ENCODE results near the gene ZNF460. TPM values are rescaled to one million over a fixed set of nuclear protein-coding genes. Genes with fewer than 3 reads are reported as not detected.

Gene ZNF460
- total RNA-seq, 1 donor, result 91.1 TPM

- TF ChIP-seq CTCF (IDR thresholded peaks at IDR 0.05; ENCODE audit: insufficient read depth, low read depth, low read length), result no peak
- H3K4me3 ChIP-seq (ENCODE audit: low read depth, low read length), result no peak overlapping the region
- no peak for DNase-seq (ENCODE audit: low read depth)
These were observed 44.7 kb downstream of the ZNF460 start for GRCh38 chr19:57324992-57325391.

GRCh38 chr19:57327993-57328392 lies 47.7 kb downstream of the ZNF460 start:
- no peak overlapping the region for H3K4me3 ChIP-seq (ENCODE audit: low read depth, low read length)
- no peak for DNase-seq (ENCODE audit: low read depth)
- TF ChIP-seq CTCF (IDR thresholded peaks at IDR 0.05; ENCODE audit: insufficient read depth, low read depth, low read length), result no peak

- H3K4me3 ChIP-seq (ENCODE audit: low read depth, low read length), result no peak overlapping the region
- peak; percentile 56 for DNase-seq (ENCODE audit: low read depth)
- no peak for TF ChIP-seq CTCF (IDR thresholded peaks at IDR 0.05; ENCODE audit: insufficient read depth, low read depth, low read length)
These were observed 53.9 kb downstream of the ZNF460 start for GRCh38 chr19:57334191-57334590.

GRCh38 chr19:57338877-57339276 lies 58.6 kb downstream of the ZNF460 start:
- no peak overlapping the region for H3K4me3 ChIP-seq (ENCODE audit: low read depth, low read length)
- DNase-seq (ENCODE audit: low read depth), result peak; percentile 66
- no peak for TF ChIP-seq CTCF (IDR thresholded peaks at IDR 0.05; ENCODE audit: insufficient read depth, low read depth, low read length)

GRCh38 chr19:57342582-57342981 lies 62.3 kb downstream of the ZNF460 start:
- no peak for TF ChIP-seq CTCF (IDR thresholded peaks at IDR 0.05; ENCODE audit: insufficient read depth, low read depth, low read length)
- no peak for DNase-seq (ENCODE audit: low read depth)
- H3K4me3 ChIP-seq (ENCODE audit: low read depth, low read length), result no peak overlapping the region

Other genes with a start within 250 kb of the ZNF460 start
- gene USP29, start 160.5 kb upstream of the ZNF460 start, total RNA-seq, result under 0.01 TPM in 1 of 2 replicates, not detected in the other
- gene ZIM3, start 135.3 kb upstream of the ZNF460 start, total RNA-seq, result not detected in 2 replicates
- not detected in 2 replicates for gene DUXA, start 113.0 kb upstream of the ZNF460 start, total RNA-seq
- gene ZNF264, start 89.0 kb upstream of the ZNF460 start, total RNA-seq, result 25.5 and 25.8 TPM in 2 replicates
- gene AURKC, start 49.5 kb upstream of the ZNF460 start, total RNA-seq, result 0.43 and 0.64 TPM in 2 replicates
- 28.1 and 29.3 TPM in 2 replicates for gene ZNF805, start 39.9 kb upstream of the ZNF460 start, total RNA-seq
- gene ZNF543, start 40.0 kb downstream of the ZNF460 start, total RNA-seq, result 9.7 and 10.4 TPM in 2 replicates
- 9.0 and 11.2 TPM in 2 replicates for gene ZNF304, start 70.8 kb downstream of the ZNF460 start, total RNA-seq
- gene TRAPPC2B, start 83.1 kb downstream of the ZNF460 start, total RNA-seq, result 8.4 and 11.7 TPM in 2 replicates
- 1.9 and 6.0 TPM in 2 replicates for gene ZNF547, start 83.1 kb downstream of the ZNF460 start, total RNA-seq
- 15.8 and 19.0 TPM in 2 replicates for gene ZNF548, start 109.4 kb downstream of the ZNF460 start, total RNA-seq
- gene ZNF17, start 130.7 kb downstream of the ZNF460 start, total RNA-seq, result 10.4 and 15.1 TPM in 2 replicates
- 10.8 and 11.0 TPM in 2 replicates for gene ZNF749, start 154.8 kb downstream of the ZNF460 start, total RNA-seq
- 0.32 and 0.86 TPM in 2 replicates for gene VN1R1, start 176.7 kb downstream of the ZNF460 start, total RNA-seq
- 10.8 and 16.1 TPM in 2 replicates for gene ZNF772, start 197.1 kb downstream of the ZNF460 start, total RNA-seq
- 10.4 and 13.5 TPM in 2 replicates for gene ZNF419, start 207.3 kb downstream of the ZNF460 start, total RNA-seq
- 12.1 and 17.4 TPM in 2 replicates for gene ZNF773, start 219.5 kb downstream of the ZNF460 start, total RNA-seq
- gene ZNF549, start 246.9 kb downstream of the ZNF460 start, total RNA-seq, result 4.5 and 6.5 TPM in 2 replicates

Data from fibroblast of villous mesenchyme (primary cell).